Measurements from ENCODE around the gene KRTAP22-1.

DNA sequence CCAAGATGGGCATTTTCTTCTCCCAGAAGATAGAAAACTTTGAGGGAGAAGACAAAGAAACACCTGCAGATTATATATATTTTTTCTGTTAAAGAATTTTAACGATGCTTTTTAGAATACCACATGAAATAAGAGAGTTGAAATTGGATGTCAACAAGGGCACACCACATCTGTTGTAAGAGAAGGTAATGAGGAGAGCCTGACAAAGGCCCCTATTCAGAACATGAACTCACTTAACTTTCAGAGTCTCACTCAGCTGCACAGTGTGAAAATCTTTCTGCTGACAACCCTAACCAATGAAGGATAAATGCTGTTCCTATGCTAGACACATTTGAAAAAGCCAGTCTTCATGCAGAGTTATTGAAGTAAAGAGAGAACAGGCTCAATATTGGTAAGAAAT lies 18.0 kb upstream of the KRTAP22-1 start:
- TF ChIP-seq POLR2A (IDR thresholded peaks at IDR 0.05; ENCODE audit: low read depth, low read length) (no peak), FOS (IDR thresholded peaks at IDR 0.05; ENCODE audit: low read depth, low read length) (no peak), MXI1 (IDR thresholded peaks at IDR 0.05; ENCODE audit: borderline replicate concordance, low read depth, low read length) (no peak), RCOR1 (IDR thresholded peaks at IDR 0.05; ENCODE audit: insufficient replicate concordance, low read length) (no peak), RAD21 (IDR thresholded peaks at IDR 0.05; ENCODE audit: low read length) (no peak), CEBPB (IDR thresholded peaks at IDR 0.05; ENCODE audit: low read depth, low read length) (no peak), BHLHE40 (IDR thresholded peaks at IDR 0.05; ENCODE audit: low read depth, low read length) (no peak), RFX5 (IDR thresholded peaks at IDR 0.05; ENCODE audit: low read depth, low read length) (no peak), MAFK (IDR thresholded peaks at IDR 0.05; ENCODE audit: low read depth, low read length) (no peak), MAZ (IDR thresholded peaks at IDR 0.05; ENCODE audit: borderline replicate concordance, low read depth, low read length) (no peak)
- TF ChIP-seq, protein P1, sequence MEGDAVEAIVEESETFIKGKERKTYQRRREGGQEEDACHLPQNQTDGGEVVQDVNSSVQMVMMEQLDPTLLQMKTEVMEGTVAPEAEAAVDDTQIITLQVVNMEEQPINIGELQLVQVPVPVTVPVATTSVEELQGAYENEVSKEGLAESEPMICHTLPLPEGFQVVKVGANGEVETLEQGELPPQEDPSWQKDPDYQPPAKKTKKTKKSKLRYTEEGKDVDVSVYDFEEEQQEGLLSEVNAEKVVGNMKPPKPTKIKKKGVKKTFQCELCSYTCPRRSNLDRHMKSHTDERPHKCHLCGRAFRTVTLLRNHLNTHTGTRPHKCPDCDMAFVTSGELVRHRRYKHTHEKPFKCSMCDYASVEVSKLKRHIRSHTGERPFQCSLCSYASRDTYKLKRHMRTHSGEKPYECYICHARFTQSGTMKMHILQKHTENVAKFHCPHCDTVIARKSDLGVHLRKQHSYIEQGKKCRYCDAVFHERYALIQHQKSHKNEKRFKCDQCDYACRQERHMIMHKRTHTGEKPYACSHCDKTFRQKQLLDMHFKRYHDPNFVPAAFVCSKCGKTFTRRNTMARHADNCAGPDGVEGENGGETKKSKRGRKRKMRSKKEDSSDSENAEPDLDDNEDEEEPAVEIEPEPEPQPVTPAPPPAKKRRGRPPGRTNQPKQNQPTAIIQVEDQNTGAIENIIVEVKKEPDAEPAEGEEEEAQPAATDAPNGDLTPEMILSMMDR (conservative IDR thresholded peaks at IDR 0.05; ENCODE audit: low read depth, low read length), result no peak
- TF ChIP-seq, protein P2, sequence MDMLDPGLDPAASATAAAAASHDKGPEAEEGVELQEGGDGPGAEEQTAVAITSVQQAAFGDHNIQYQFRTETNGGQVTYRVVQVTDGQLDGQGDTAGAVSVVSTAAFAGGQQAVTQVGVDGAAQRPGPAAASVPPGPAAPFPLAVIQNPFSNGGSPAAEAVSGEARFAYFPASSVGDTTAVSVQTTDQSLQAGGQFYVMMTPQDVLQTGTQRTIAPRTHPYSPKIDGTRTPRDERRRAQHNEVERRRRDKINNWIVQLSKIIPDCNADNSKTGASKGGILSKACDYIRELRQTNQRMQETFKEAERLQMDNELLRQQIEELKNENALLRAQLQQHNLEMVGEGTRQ (IDR thresholded peaks at IDR 0.05; ENCODE audit: low read depth, low read length), result no peak

All from IMR-90 (cell line).